Neural cell (in vitro differentiated cells): Measurements from ENCODE around the gene GALNT5. TPM values are rescaled to one million over a fixed set of nuclear protein-coding genes. Genes with fewer than 3 reads are reported as not detected.

Experiments used
- H2AFZ ChIP-seq: fragments of 200-600, 300-800 bp; sonication (generic), shearing (Covaris generic); 2 replicates; pipeline ENCODE4 v1.6.0; 2014; ENCODE audit warnings: low read depth, mild to moderate bottlenecking, antibody characterized with exemption, low read length, moderate library complexity
- H3F3A ChIP-seq: fragments of 200-600 bp; shearing (Covaris generic); 2 replicates; pipeline ENCODE4 v1.6.1; 2016; ENCODE audit warnings: mild to moderate bottlenecking, moderate library complexity, mixed read lengths, antibody characterized with exemption, low read length; ENCODE audit not compliant: insufficient read depth, poor library complexity, severe bottlenecking
- H3K27ac ChIP-seq: fragments of 200-600, 300-800 bp; sonication (generic), shearing (Covaris generic); 2 replicates; pipeline ENCODE4 v1.5.1; 2014; ENCODE audit warnings: mild to moderate bottlenecking, low read length, moderate library complexity
- H3K27me3 ChIP-seq: fragments of 300-800, 200-600 bp; sonication (generic), shearing (Covaris generic); 2 replicates; pipeline ENCODE4 v1.6.0; 2014; ENCODE audit warnings: mild to moderate bottlenecking, low read depth, low read length, moderate library complexity; ENCODE audit not compliant: insufficient read depth
- H3K36me3 ChIP-seq: fragments of 300-800, 200-600 bp; sonication (generic), shearing (Covaris generic); 2 replicates; pipeline ENCODE4 v1.5.1; 2014; ENCODE audit warnings: mild to moderate bottlenecking, antibody characterized with exemption, low read length, moderate library complexity; ENCODE audit not compliant: insufficient read depth
- H3K4me2 ChIP-seq: fragments of 300-800, 200-600 bp; sonication (generic), shearing (Covaris generic); 2 replicates; pipeline ENCODE4 v1.6.0; 2014; ENCODE audit warnings: mild to moderate bottlenecking, low read length
- H3K4me3 ChIP-seq: fragments of 300-800, 200-600 bp; sonication (generic), shearing (Covaris generic); 2 replicates; pipeline ENCODE4 v1.5.1; 2014; ENCODE audit warnings: mild to moderate bottlenecking, low read length, moderate library complexity
- H3K79me2 ChIP-seq: fragments of 200-600 bp; shearing (Covaris generic); replicated peaks from 2 replicates; pipeline ENCODE4 v1.6.0; 2014; ENCODE audit warnings: mild to moderate bottlenecking, low read length, moderate library complexity; ENCODE audit not compliant: insufficient read depth
- H3K9ac ChIP-seq: fragments of 300-800, 200-600 bp; sonication (generic), shearing (Covaris generic); 2 replicates; pipeline ENCODE4 v1.6.1; 2016; ENCODE audit warnings: mild to moderate bottlenecking, low read length, mixed read lengths
- H3K9me2 ChIP-seq: fragments of 200-600 bp; shearing (Covaris generic); 2 replicates; pipeline ENCODE4 v1.6.1; 2016; ENCODE audit warnings: mild to moderate bottlenecking, low read length, mixed read lengths; ENCODE audit not compliant: insufficient read depth
- H3K9me3 ChIP-seq: fragments of 200-600, 300-800 bp; sonication (generic), shearing (Covaris generic); 2 replicates; pipeline ENCODE4 v1.6.1; 2016; ENCODE audit warnings: mild to moderate bottlenecking, mixed run types, low read length, moderate library complexity, mixed read lengths
- H4K20me1 ChIP-seq: fragments of 200-600 bp; shearing (Covaris generic); 2 replicates; pipeline ENCODE4 v1.6.1; 2016; ENCODE audit warnings: mild to moderate bottlenecking, mixed run types; ENCODE audit not compliant: insufficient read depth
- EP300 ChIP-seq: fragments of 450-650 bp; conservative IDR thresholded peaks from 2 replicates; pipeline ENCODE4 v1.6.1; 2014; ENCODE audit warnings: antibody characterized with exemption, mild to moderate bottlenecking, moderate library complexity; ENCODE audit not compliant: poor library complexity, severe bottlenecking
- EZH2 ChIP-seq: fragments of 200-600, 300-800 bp; shearing (Covaris generic), sonication (generic); IDR thresholded peaks from 2 replicates; pipeline ENCODE4 v1.6.1; 2014; ENCODE audit warnings: antibody characterized with exemption, low read length, borderline replicate concordance, mild to moderate bottlenecking; ENCODE audit not compliant: insufficient read depth, poor library complexity, severe bottlenecking
- MXI1 ChIP-seq: fragments of 450-650 bp; conservative IDR thresholded peaks from 2 replicates; pipeline ENCODE4 v1.6.1; 2014; ENCODE audit warnings: antibody characterized with exemption, mild to moderate bottlenecking; ENCODE audit not compliant: poor library complexity, severe bottlenecking
- POLR2AphosphoS5 ChIP-seq: IDR thresholded peaks from 2 replicates; pipeline ENCODE4 v1.6.1; 2012
- RAD21 ChIP-seq: fragments of 450-650 bp; conservative IDR thresholded peaks from 2 replicates; pipeline ENCODE4 v1.6.1; 2014; ENCODE audit warnings: antibody characterized with exemption, mild to moderate bottlenecking, moderate library complexity
- REST ChIP-seq: IDR thresholded peaks from 2 replicates; pipeline ENCODE4 v1.6.1; 2012; ENCODE audit warnings: borderline replicate concordance
- SMC3 ChIP-seq: fragments of 450-650 bp; conservative IDR thresholded peaks from 2 replicates; pipeline ENCODE4 v1.6.1; 2014; ENCODE audit warnings: antibody characterized with exemption, mild to moderate bottlenecking, moderate library complexity; ENCODE audit not compliant: poor library complexity
- TAF1 ChIP-seq: IDR thresholded peaks from 2 replicates; pipeline ENCODE4 v1.6.1; 2012; ENCODE audit warnings: low read depth
- polyA plus RNA-seq: library from polyadenylated mRNA; depleted of rRNA; stranded (reverse); fragments of >200 nt; gene quantifications from 2 replicates; pipeline ENCODE4 v1.2.3, GENCODE V29; 2014
- TF ChIP-seq, protein P1 (sequence below): fragments of 450-650 bp; IDR thresholded peaks from 2 replicates; pipeline ENCODE4 v1.5.1; 2014; ENCODE audit warnings: antibody characterized with exemption, mild to moderate bottlenecking, moderate library complexity; ENCODE audit not compliant: poor library complexity, severe bottlenecking

Gene GALNT5
- polyA plus RNA-seq, 1 donor from 2014 or later: not detected

- Histone ChIP-seq H3K9me2 (no peaks in the 10 kb centered on the region), H3K4me2 (no peak overlapping the region), H3K9ac (no peak overlapping the region), H3F3A (no peaks in the 10 kb centered on the region), H2AFZ (no peak overlapping the region), H3K9me3 (no peaks in the 10 kb centered on the region), H3K36me3 (no peaks in the 10 kb centered on the region), H3K79me2 (no peaks in the 10 kb centered on the region), H4K20me1 (no peaks in the 10 kb centered on the region), H3K27me3 (no peaks in the 10 kb centered on the region), H3K27ac (no peak overlapping the region), H3K4me3 (no peak overlapping the region)
- TF ChIP-seq RAD21: no peak
- no peak for TF ChIP-seq TAF1
- TF ChIP-seq POLR2AphosphoS5: no peak
- no peak for TF ChIP-seq REST
- no peak for TF ChIP-seq EZH2
- TF ChIP-seq, protein P1, sequence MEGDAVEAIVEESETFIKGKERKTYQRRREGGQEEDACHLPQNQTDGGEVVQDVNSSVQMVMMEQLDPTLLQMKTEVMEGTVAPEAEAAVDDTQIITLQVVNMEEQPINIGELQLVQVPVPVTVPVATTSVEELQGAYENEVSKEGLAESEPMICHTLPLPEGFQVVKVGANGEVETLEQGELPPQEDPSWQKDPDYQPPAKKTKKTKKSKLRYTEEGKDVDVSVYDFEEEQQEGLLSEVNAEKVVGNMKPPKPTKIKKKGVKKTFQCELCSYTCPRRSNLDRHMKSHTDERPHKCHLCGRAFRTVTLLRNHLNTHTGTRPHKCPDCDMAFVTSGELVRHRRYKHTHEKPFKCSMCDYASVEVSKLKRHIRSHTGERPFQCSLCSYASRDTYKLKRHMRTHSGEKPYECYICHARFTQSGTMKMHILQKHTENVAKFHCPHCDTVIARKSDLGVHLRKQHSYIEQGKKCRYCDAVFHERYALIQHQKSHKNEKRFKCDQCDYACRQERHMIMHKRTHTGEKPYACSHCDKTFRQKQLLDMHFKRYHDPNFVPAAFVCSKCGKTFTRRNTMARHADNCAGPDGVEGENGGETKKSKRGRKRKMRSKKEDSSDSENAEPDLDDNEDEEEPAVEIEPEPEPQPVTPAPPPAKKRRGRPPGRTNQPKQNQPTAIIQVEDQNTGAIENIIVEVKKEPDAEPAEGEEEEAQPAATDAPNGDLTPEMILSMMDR: no peak
- no peak for TF ChIP-seq EP300
- no peak for TF ChIP-seq SMC3
- TF ChIP-seq MXI1: no peak
Measured at GRCh38 chr2:157246765-157247407, 10.6 kb upstream of the GALNT5 start.

DNA sequence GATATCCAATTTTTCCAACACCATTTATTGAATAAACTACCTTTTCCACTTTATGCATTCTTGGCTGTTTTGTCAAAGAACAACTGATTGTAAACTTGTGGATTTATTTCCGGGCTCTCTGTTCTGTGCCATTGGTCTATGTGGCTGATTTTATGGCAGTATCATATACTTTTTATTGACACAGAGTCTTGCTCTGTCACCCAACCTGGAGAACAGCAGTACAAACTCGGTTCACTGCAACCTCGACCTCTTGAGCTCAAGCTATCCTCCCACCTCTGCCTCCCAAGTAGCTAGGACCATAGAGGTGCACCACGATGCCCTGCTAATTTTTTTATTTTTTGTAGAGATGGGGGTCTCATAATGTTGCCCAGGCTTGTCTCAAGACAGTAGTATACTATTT lies 6.7 kb upstream of the GALNT5 start:
- Histone ChIP-seq H3K9ac (no peak overlapping the region), H3K27me3 (no peaks in the 10 kb centered on the region), H4K20me1 (no peaks in the 10 kb centered on the region), H2AFZ (no peak overlapping the region), H3K79me2 (no peaks in the 10 kb centered on the region), H3K4me2 (no peak overlapping the region), H3K27ac (no peak overlapping the region), H3K4me3 (no peak overlapping the region), H3K9me3 (no peaks in the 10 kb centered on the region), H3K9me2 (no peaks in the 10 kb centered on the region), H3F3A (no peaks in the 10 kb centered on the region), H3K36me3 (no peaks in the 10 kb centered on the region)
- no peak for TF ChIP-seq SMC3
- no peak for TF ChIP-seq TAF1
